ENCODE results near the gene KRT82.
"Not testable (repeated sequence)": the region's sequence is repeated elsewhere in the genome, so short reads cannot be mapped to it uniquely, and the experiment has no call there.

KRT82 gene

GRCh38 chr12:52405922-52406385, at the start of gene KRT82:
KRT82 (minus strand) TSS chr12:52406335; CDS start chr12:52406277, 58 bp downstream.
- DNase-seq: no peak

GRCh38 chr12:52455821-52456220, 49.7 kb upstream of the KRT82 start:
- no peak for DNase-seq

GRCh38 chr12:52454411-52455201, 48.5 kb upstream of the KRT82 start:
- DNase-seq: no peak

GRCh38 chr12:52452101-52452500, 46.0 kb upstream of the KRT82 start, which contains the start of gene KRT6B:
KRT6B (minus strand) TSS chr12:52452146; CDS start chr12:52452078, 68 bp downstream.
- DNase-seq: no peak

- DNase-seq: no peak
Observed at GRCh38 chr12:52448228-52448627, 42.1 kb upstream of the KRT82 start.

- DNase-seq: not testable (repeated sequence)
Observed at GRCh38 chr12:52447196-52447595, 41.1 kb upstream of the KRT82 start.

- no peak for DNase-seq
Observed at GRCh38 chr12:52446367-52447045, 40.4 kb upstream of the KRT82 start.

- no peak for DNase-seq
Observed at GRCh38 chr12:52445876-52446275, 39.7 kb upstream of the KRT82 start.

- no peak for DNase-seq
Observed at GRCh38 chr12:52444647-52445595, 38.8 kb upstream of the KRT82 start.

GRCh38 chr12:52443966-52444365, 37.8 kb upstream of the KRT82 start:
- no peak for DNase-seq

GRCh38 chr12:52442600-52443061, 36.5 kb upstream of the KRT82 start:
- DNase-seq: no peak

- DNase-seq: no peak
Observed at GRCh38 chr12:52441320-52441911, 35.3 kb upstream of the KRT82 start.

GRCh38 chr12:52440821-52441319, 34.7 kb upstream of the KRT82 start:
- no peak for DNase-seq

- no peak for DNase-seq
Observed at GRCh38 chr12:52439845-52440244, 33.7 kb upstream of the KRT82 start.

GRCh38 chr12:52439420-52439819, 33.3 kb upstream of the KRT82 start:
- DNase-seq: no peak

GRCh38 chr12:52438305-52439301, 32.5 kb upstream of the KRT82 start:
- DNase-seq: no peak

GRCh38 chr12:52437508-52437907, 31.4 kb upstream of the KRT82 start:
- no peak for DNase-seq

- DNase-seq: no peak
Observed at GRCh38 chr12:52436828-52437474, 30.8 kb upstream of the KRT82 start.

- DNase-seq: no peak
Observed at GRCh38 chr12:52436000-52436827, 30.1 kb upstream of the KRT82 start.

- no peak for DNase-seq
Observed at GRCh38 chr12:52435659-52435999, 29.5 kb upstream of the KRT82 start.

All from stimulated activated CD4-positive, alpha-beta T cell treated with anti-CD3 and anti-CD28 coated beads, Interleukin-2, amount 100 ng/mL, for 24 hours (primary cell).